IPS-20b (cell line): Measurements from ENCODE around the gene LMNB1.
"Not testable (repeated sequence)": the region's sequence is repeated elsewhere in the genome, so short reads cannot be mapped to it uniquely, and the experiment has no call there.

Source experiments
- H3K27ac ChIP-seq: one replicate; pipeline ENCODE4 v1.5.1; 2013; ENCODE audit warnings: low read length
- H3K27me3 ChIP-seq: 2 replicates; pipeline ENCODE4 v1.6.1; 2013; ENCODE audit warnings: mild to moderate bottlenecking, low read length, inconsistent platforms; ENCODE audit not compliant: insufficient read depth
- H3K36me3 ChIP-seq: 2 replicates; pipeline ENCODE4 v1.6.1; 2013; ENCODE audit warnings: low read depth, mild to moderate bottlenecking, inconsistent platforms, low read length, moderate library complexity; ENCODE audit not compliant: insufficient read depth
- H3K4me1 ChIP-seq: 2 replicates; pipeline ENCODE4 v1.6.1; 2013; ENCODE audit warnings: mild to moderate bottlenecking, control low read depth, inconsistent platforms, low read length, moderate library complexity; ENCODE audit not compliant: insufficient read depth
- H3K4me3 ChIP-seq: 2 replicates; pipeline ENCODE4 v1.5.1; 2013; ENCODE audit warnings: mild to moderate bottlenecking, low read length, inconsistent platforms
- H3K9ac ChIP-seq: 2 replicates; pipeline ENCODE4 v1.6.1; 2013; ENCODE audit warnings: low read depth, mild to moderate bottlenecking, inconsistent platforms, low read length, moderate library complexity
- H3K9me3 ChIP-seq: 2 replicates; pipeline ENCODE4 v1.6.1; 2013; ENCODE audit warnings: mild to moderate bottlenecking, low read depth, low read length, inconsistent platforms; ENCODE audit not compliant: insufficient read depth

LMNB1 gene

DNA sequence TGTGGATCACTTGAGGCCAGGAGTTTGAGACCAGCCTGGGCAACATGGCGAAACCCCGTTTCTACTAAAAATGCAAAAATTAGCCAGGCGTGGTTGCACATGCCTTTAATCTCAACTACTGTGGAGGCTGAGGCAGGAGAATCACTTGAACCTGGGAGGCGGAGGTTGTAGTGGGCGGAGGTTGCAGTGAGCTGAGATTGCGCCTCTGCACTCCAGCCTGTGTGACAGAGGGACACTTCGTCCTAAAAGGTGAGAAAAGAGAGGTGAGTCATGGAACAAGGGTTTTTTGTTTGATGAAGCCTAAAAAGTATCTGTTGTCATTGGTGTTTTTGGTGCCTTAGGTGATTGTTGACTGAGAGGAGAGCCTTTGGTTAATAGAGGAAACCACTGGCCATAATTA, 11.5 kb downstream of the LMNB1 start:
- not testable (repeated sequence) for H3K9ac ChIP-seq, H3K27me3 ChIP-seq, H3K4me1 ChIP-seq, H3K27ac ChIP-seq, H3K36me3 ChIP-seq, H3K4me3 ChIP-seq, H3K9me3 ChIP-seq

DNA sequence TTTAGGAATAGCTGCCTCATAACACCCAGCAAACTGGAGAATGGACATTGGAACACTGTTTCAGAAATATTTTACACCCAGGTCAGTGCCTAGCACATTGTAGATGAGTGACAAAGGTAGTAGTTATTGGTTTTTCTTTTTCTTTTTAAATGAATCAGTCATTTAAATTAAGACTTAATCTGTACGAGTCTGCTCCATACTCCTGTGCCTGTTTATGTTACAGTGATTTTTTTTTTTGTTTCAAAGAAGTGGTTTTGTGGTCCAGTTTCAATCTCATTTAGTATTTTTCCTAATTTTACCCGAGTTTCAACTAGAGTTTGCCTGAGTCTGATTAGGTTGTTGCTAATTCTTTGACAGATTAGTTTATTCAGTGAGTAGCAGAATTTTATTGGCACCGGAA, 16.2 kb downstream of the LMNB1 start:
- no peak overlapping the region for H3K27ac ChIP-seq
- H3K4me1 ChIP-seq, result peaks cover 3% of the 10 kb centered on the region
- H3K9ac ChIP-seq, result no peak overlapping the region
- H3K9me3 ChIP-seq, result no peaks in the 10 kb centered on the region
- no peaks in the 10 kb centered on the region for H3K27me3 ChIP-seq
- H3K4me3 ChIP-seq, result no peak overlapping the region
- peaks cover 13% of the 10 kb centered on the region; the same call in 1 of the 2 replicates for H3K36me3 ChIP-seq

DNA sequence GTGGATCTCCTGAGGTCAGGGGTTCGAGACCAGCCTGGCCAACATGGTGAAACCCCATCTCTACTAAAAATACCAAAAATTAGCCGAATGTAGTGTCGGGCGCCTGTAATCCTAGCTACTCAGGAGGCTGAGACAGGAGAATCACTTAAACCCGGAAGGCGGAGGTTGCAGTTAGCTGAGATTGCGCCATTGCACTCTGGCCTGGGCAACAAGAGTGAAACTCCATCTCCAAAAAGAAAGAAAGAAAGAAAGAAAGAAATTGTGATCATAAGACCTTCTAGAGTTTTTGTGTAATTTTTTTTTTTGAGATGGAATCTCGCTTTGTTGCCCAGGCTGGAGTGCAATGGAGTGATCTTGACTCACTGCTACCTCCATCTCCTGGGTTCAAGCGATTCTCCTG, 16.7 kb downstream of the LMNB1 start:
- not testable (repeated sequence) for H3K4me1 ChIP-seq, H3K4me3 ChIP-seq, H3K27me3 ChIP-seq, H3K9ac ChIP-seq, H3K27ac ChIP-seq, H3K9me3 ChIP-seq
- peaks cover 13% of the 10 kb centered on the region; the same call in 1 of the 2 replicates for H3K36me3 ChIP-seq

DNA sequence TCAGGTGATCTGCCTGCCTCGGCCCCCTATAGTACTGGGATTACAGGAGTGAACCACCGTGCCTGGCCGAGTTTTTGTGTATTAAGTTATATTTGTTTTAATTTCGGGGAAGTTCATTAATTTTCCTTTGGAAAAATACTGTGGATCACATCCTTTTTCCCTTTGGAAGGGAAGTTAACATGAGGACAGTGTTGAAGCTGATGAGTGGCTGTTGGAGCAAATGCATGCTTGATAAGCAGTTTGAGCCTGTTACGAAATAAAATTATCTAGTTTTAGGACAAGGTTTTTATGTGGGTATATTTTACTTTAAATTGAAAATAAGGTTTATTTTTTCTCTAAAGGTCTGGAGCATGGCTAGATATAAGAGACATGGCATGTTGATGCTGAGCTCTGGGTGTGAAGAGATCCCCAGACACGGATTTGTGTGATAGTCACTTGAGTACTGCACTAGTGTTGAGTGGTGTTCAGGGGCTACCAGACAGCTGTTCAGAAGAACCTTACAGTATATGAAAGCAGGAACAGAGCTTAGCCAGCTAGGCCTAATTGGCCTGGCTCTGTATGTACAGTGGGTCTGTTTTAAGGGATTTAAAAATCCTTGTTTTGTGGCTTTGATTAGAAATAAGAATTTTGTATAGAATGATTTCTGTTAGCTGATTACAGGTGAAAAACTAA, 17.4 kb downstream of the LMNB1 start:
- H3K4me1 ChIP-seq, result no peaks in the 10 kb centered on the region

DNA sequence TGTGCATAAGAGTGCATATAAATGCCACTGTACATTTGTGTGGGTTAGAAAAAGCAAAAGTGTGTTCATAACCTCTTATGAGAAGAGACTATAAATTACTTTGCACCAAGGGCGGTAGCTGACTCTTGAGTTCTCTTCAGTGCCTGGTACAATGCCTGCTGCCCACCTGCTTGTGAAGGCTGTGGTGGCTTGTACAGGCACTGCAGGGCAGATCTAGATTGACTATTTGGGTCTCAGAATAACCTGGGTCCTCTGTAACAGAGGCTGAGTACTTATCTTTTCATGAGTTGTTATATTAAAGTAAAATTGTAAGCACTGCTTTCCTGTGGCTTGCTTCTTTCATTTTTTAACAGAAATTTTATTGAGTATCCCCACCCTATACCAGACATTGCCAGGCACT, 22.8 kb downstream of the LMNB1 start:
- Histone ChIP-seq H3K9ac (no peak overlapping the region), H3K4me3 (no peak overlapping the region), H3K36me3 (peaks cover 20% of the 10 kb centered on the region), H3K9me3 (no peaks in the 10 kb centered on the region), H3K4me1 (no peaks in the 10 kb centered on the region), H3K27me3 (no peaks in the 10 kb centered on the region), H3K27ac (no peak overlapping the region)

More for the DNA sequence above, 17.4 kb downstream of the LMNB1 start:
- Histone ChIP-seq H3K9ac (no peak overlapping the region), H3K27ac (no peak overlapping the region), H3K4me3 (no peak overlapping the region), H3K27me3 (no peaks in the 10 kb centered on the region), H3K36me3 (peaks cover 11% of the 10 kb centered on the region; the same call in 1 of the 2 replicates), H3K9me3 (no peaks in the 10 kb centered on the region)

DNA sequence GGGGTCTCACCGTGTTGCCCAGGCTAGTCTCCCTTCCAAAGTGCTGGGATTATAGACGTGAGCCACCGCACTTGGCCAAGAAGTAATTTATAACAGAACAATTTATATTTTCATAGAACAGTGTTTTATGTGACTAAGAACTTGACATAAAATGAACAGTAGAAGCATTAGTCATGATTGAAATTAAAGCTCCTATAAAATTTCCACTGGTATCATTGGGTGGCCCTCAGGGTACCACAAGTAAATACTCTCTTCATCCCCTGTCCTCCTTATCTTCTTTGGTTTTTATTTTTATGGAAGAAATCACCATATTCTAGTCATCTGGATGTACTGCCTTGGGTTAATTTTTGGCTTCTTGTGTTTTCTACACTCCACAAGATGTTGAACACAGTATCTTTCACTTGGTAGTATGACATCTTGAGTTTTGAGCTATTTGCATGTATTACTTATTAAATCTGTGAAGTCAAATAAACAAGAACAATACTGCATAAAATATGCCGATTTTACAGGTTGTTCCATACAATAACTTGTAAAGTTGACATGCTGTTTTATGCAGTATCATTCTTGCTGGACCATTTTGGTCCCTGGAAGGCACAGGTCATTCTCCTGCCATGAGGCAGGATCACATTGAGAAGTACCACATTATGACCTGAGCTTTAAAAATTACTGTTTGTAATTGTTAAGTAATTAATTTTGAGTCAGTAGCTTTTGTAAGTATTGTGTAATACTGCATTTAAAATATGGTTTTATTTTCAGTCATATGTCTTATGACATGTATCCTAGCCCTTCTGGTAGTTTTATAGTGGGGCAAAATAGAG, 24.4 kb downstream of the LMNB1 start:
- H3K9me3 ChIP-seq, result no peaks in the 10 kb centered on the region
- no peak overlapping the region for H3K4me3 ChIP-seq
- H3K9ac ChIP-seq, result no peak overlapping the region
- peaks cover 36% of the 10 kb centered on the region for H3K36me3 ChIP-seq
- no peaks in the 10 kb centered on the region for H3K27me3 ChIP-seq
- H3K4me1 ChIP-seq, result no peaks in the 10 kb centered on the region
- no peak overlapping the region for H3K27ac ChIP-seq

DNA sequence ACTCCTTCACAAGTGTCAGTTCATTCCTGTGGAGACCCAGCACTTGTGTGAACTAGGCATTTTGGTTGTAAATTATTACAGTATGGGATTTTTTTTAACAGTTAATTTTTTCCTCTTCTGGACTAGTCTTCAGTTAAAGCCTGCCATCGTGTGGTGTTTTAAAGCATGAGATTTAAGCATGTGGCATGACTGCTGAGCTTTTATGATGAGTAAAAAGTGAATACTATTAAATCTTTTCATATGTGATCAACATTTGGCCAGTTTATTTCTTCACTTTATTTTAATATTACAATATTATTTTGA, 25.0 kb downstream of the LMNB1 start:
- Histone ChIP-seq H3K36me3 (peaks cover 41% of the 10 kb centered on the region), H3K9me3 (no peaks in the 10 kb centered on the region), H3K27me3 (no peaks in the 10 kb centered on the region), H3K27ac (no peak overlapping the region), H3K4me1 (no peaks in the 10 kb centered on the region), H3K9ac (no peak overlapping the region), H3K4me3 (no peak overlapping the region)

DNA sequence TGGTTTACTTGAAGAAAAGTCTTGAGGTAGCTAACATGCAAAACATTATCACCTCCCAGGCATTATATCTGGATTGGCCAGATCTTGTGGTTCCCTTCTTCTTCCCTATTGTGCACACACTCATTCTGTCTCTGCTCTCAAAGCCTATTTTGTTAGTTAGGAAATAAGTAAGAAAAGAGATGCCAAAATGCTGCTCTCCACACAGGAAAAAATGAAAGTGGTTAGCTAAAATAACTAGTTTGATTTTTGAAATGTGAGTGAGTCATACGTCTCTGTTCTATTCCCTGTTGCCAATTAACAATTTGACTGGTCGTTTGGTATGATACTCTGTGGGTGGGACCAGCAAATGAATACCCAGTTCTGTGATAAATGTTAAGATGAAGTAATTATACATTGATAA, 28.1 kb downstream of the LMNB1 start:
- Histone ChIP-seq H3K9me3 (no peaks in the 10 kb centered on the region), H3K36me3 (peaks cover 64% of the 10 kb centered on the region), H3K27me3 (no peaks in the 10 kb centered on the region), H3K27ac (no peak overlapping the region), H3K9ac (no peak overlapping the region), H3K4me3 (no peak overlapping the region), H3K4me1 (no peaks in the 10 kb centered on the region)

DNA sequence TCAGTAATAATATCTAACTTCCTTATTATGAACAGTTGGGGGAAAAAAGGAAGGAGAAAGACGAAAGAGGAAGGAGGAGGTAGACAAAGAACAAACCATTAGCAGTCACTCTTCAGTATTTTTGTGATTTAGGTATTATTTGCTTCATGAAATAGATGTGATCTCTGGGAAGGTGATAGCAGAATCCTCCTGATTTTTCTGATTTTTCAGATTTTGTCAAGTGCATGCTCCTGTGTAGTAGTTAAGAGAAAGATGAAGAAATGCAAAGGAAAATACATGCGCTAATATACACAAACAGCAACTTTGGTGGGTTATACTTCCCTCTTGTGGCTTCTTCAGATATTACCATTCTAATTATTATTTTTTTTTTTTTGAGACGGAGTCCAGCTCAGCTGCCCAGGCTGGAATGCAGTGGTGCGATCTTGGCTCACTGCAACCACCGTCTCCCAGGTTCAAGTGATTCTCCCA, 31.6 kb downstream of the LMNB1 start:
- Histone ChIP-seq H3K9me3 (no peaks in the 10 kb centered on the region), H3K36me3 (peaks cover 97% of the 10 kb centered on the region), H3K4me1 (no peaks in the 10 kb centered on the region; the same call in 1 of the 2 replicates), H3K9ac (no peak overlapping the region), H3K4me3 (no peak overlapping the region), H3K27me3 (no peaks in the 10 kb centered on the region), H3K27ac (no peak overlapping the region)

DNA sequence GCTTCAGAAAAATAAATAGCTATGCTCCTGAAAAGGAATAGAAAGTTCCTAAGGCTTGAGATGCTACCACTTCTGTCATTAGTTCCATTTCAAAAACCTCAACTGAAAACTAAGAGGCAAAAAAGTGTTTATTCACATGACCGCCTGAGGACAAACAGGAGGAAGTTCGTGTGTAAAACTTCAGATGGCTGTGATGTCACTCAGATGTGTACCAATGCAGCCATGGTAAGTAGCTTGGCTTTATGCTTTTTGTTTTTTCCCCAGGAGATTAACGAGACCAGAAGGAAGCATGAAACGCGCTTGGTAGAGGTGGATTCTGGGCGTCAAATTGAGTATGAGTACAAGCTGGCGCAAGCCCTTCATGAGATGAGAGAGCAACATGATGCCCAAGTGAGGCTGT, 33.0 kb downstream of the LMNB1 start:
- no peak overlapping the region for H3K4me3 ChIP-seq
- H3K36me3 ChIP-seq, result peaks cover 98% of the 10 kb centered on the region
- H3K27me3 ChIP-seq, result no peaks in the 10 kb centered on the region
- H3K4me1 ChIP-seq, result no peaks in the 10 kb centered on the region; the same call in 1 of the 2 replicates
- no peaks in the 10 kb centered on the region for H3K9me3 ChIP-seq
- no peak overlapping the region for H3K9ac ChIP-seq
- H3K27ac ChIP-seq, result no peak overlapping the region

DNA sequence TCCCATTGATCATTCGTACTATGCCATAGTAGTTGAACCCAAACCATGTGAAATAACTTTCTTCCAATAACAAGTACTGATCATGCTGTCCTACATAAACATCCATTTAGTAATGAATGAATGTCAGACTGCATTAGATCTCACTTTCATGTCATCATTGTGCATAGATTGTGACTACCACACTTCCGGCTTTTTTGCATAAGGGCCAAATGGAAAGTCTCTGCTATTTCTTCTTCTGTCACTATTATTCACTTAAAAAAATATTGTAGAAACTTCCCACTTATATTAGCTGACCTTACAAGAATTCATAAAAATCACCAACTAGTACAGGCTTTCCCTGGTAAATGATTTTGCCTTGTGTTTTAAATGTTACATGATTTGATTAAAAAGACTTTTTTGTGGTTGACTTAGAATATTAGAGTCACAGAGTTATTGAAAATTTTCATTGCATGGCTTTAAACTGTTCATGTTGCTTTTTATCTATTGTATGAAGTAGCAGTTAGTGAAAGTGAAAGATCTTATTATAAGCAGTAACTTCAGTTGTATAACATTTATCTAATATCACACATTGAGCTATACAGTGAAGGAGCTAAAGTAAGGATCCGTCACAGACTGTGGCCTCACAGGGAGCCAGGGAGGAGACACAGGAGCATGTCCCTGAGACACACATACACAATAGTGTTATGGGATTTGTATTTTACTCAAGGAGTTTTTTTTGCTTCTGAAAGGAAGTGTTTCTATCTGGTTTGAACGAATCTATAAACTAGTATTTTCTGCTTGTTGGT, 33.9 kb downstream of the LMNB1 start:
- no peaks in the 10 kb centered on the region for H3K27me3 ChIP-seq
- H3K9ac ChIP-seq, result no peak overlapping the region
- H3K36me3 ChIP-seq, result peaks cover 98% of the 10 kb centered on the region
- no peaks in the 10 kb centered on the region for H3K9me3 ChIP-seq
- no peaks in the 10 kb centered on the region; the same call in 1 of the 2 replicates for H3K4me1 ChIP-seq
- no peak overlapping the region for H3K27ac ChIP-seq
- H3K4me3 ChIP-seq, result no peak overlapping the region
